Measurements from ENCODE around the gene CCDC107. TPM values are rescaled to one million over a fixed set of nuclear protein-coding genes. Genes with fewer than 3 reads are reported as not detected.
A peak's percentile ranks its signal among the peaks of the same experiment; 100 is the strongest.

Gene CCDC107
- total and polyA plus RNA-seq, 9 of the 15 experiments (the other 6 are each of a cell fraction or from before 2014, with no cell fraction given): 0.35 to 11.3 (median 6.9) TPM; not detected in 1

GRCh38 chr9:35666045-35666444, 8.0 kb downstream of the CCDC107 start:
- 83% methylated on average over 1 of the region's 1 CpG for WGBS (ENCODE audit: insufficient coverage, low coverage, missing lambda C conversion rate)
- ATAC-seq: no peak
- H3K9me3 ChIP-seq (replicated peaks; ENCODE audit: control insufficient read depth, insufficient read depth, low read depth, low read length): no peaks in the 10 kb centered on the region
- H3K4me2 ChIP-seq (ENCODE audit: insufficient read depth, low read length): no peak overlapping the region
- in situ Hi-C loops (cut with MboI): no loop called here
- BruUV-seq (replicated peaks): no TSS peak
- no peaks in the 10 kb centered on the region for H4K20me1 ChIP-seq (replicated peaks; ENCODE audit: control insufficient read depth, insufficient read depth, low read length)
- POLR2A ChIA-PET: interaction anchor here (1.2 kb wide), 1 partner anchor 8 kb away, joined by 4 read pairs; the partner anchor contains the start of genes CCDC107 and RMRP
- no peak overlapping the region for H3K9ac ChIP-seq (ENCODE audit: insufficient read depth in 1 of 2, low read depth in 2 of 2, low read length in 2 of 2)
- no peak overlapping the region for H3K4me3 ChIP-seq
- DNase-seq (ENCODE audit: extremely low read depth in 1 of 4, low spot score in 3 of 4): no peak
- peaks cover 23% of the 10 kb centered on the region; the same call in 2 of the 3 replicates for H3K36me3 ChIP-seq (ENCODE audit: control insufficient read depth, insufficient read depth, low read length)
- H3K27me3 ChIP-seq (ENCODE audit: control insufficient read depth in 2 of 2, insufficient read depth in 2 of 2, low read length in 2 of 2): no peaks in the 10 kb centered on the region
- TF ChIP-seq POLR3G (IDR thresholded peaks at IDR 0.05; ENCODE audit: extremely low read depth, insufficient read length, insufficient replicate concordance): no peak
- TF ChIP-seq ZKSCAN1 (IDR thresholded peaks at IDR 0.05; ENCODE audit: low read depth, low read length): no peak
- TF ChIP-seq RUNX1 (IDR thresholded peaks at IDR 0.05; ENCODE audit: low read depth): no peak
- TF ChIP-seq PYGO2 (tag; IDR thresholded peaks at IDR 0.05): no peak
- TF ChIP-seq FOXP4 (CRISPR knock-in tag; IDR thresholded peaks at IDR 0.05; ENCODE audit: borderline replicate concordance): no peak
- no peak for TF ChIP-seq MEIS2 (IDR thresholded peaks at IDR 0.05; ENCODE audit: partially characterized antibody)
- H3K79me2 ChIP-seq (ENCODE audit: control insufficient read depth, insufficient read depth, low read length): peaks cover 18% of the 10 kb centered on the region
- no peak for FAIRE-seq
- CTCF ChIA-PET (ENCODE audit: low intra/inter-chr PET ratio): no interaction called here
- no peak overlapping the region for H3K27ac ChIP-seq (ENCODE audit: extremely low read depth, low read depth, low read length)
- H2AFZ ChIP-seq (ENCODE audit: low read depth, low read length): peak overlapping the region; percentile 33; the same call in 1 of the 2 replicates
- H3K9me1 ChIP-seq (ENCODE audit: control insufficient read depth, insufficient read depth, low read length): no peaks in the 10 kb centered on the region
- intact Hi-C loops (cut with micrococcal nuclease): loop anchor here (10.0 kb wide), 1 partner anchor 149 kb away; the partner anchor contains the start of genes HINT2 and SPAG8
- peaks cover 13 to 20% of the 10 kb centered on the region in 2 experiments for H3K4me1 ChIP-seq (replicated peaks in 1 of 2; ENCODE audit: control insufficient read depth in 2 of 2, insufficient read depth in 2 of 2, low read length in 2 of 2)

All from K562 (cell line).